Activated naive CD4-positive, alpha-beta T cell treated with anti-CD3 and anti-CD28 coated beads, Interleukin-2, amount 50 U/mL, for 72 hours (primary cell): ENCODE data around the gene PQBP1. TPM values are rescaled to one million over a fixed set of nuclear protein-coding genes. Genes with fewer than 3 reads are reported as not detected.
A peak's percentile ranks its signal among the peaks of the same experiment; 100 is the strongest.

Experiments used
- ATAC-seq, 2 donors: fragments of 150-1000 bp; cut with Tn5 transposase; 2 replicates each; pipeline ENCODE4 v1.10.0; 2021; ENCODE audit warnings: mild to moderate bottlenecking in 2 of 2, moderate library complexity in 2 of 2
- DNase-seq, 2 donors: peaks; one replicate each; pipeline ENCODE4 v3.0.0; 2021 to 2022; ENCODE audit warnings: low spot score in 2 of 2
- H3K27ac Mint-ChIP-seq, 2 donors: one replicate each; pipeline ENCODE4 v1.8.0; 2022; ENCODE audit warnings: mild to moderate bottlenecking in 2 of 2, mixed read lengths in 2 of 2
- H3K36me3 Mint-ChIP-seq, 2 donors: one replicate each; pipeline ENCODE4 v1.8.0; 2022; ENCODE audit warnings: mixed read lengths in 2 of 2
- H3K9me3 Mint-ChIP-seq, 2 donors: one replicate each; pipeline ENCODE4 v1.8.0; 2022; ENCODE audit warnings: mixed read lengths in 2 of 2
- total RNA-seq, 2 donors: library from RNA; stranded (reverse); gene quantifications; one replicate each; pipeline ENCODE4 v1.2.3, GENCODE V29; 2022

Gene PQBP1
- total RNA-seq, 2 donors from 2014 or later, result 77.2 to 79.3 TPM

- no peak for DNase-seq
- Mint-ChIP-seq H3K9me3 (no peaks in the 10 kb centered on the region), H3K27ac (peak overlapping the region; percentile 94 to 97), H3K36me3 (peaks cover 56 to 65% of the 10 kb centered on the region in 2 donors)
- no peak for ATAC-seq
Measured at GRCh38 chrX:48913605-48914366, 16.1 kb downstream of the PQBP1 start.

GRCh38 chrX:48914593-48915493 is 17.1 kb downstream of the PQBP1 start:
- DNase-seq (no peak), ATAC-seq (no peak)
- H3K27ac Mint-ChIP-seq, result peak overlapping the region; percentile 94 to 97
- peaks cover 63 to 73% of the 10 kb centered on the region in 2 donors for H3K36me3 Mint-ChIP-seq
- no peaks in the 10 kb centered on the region for H3K9me3 Mint-ChIP-seq

DNA sequence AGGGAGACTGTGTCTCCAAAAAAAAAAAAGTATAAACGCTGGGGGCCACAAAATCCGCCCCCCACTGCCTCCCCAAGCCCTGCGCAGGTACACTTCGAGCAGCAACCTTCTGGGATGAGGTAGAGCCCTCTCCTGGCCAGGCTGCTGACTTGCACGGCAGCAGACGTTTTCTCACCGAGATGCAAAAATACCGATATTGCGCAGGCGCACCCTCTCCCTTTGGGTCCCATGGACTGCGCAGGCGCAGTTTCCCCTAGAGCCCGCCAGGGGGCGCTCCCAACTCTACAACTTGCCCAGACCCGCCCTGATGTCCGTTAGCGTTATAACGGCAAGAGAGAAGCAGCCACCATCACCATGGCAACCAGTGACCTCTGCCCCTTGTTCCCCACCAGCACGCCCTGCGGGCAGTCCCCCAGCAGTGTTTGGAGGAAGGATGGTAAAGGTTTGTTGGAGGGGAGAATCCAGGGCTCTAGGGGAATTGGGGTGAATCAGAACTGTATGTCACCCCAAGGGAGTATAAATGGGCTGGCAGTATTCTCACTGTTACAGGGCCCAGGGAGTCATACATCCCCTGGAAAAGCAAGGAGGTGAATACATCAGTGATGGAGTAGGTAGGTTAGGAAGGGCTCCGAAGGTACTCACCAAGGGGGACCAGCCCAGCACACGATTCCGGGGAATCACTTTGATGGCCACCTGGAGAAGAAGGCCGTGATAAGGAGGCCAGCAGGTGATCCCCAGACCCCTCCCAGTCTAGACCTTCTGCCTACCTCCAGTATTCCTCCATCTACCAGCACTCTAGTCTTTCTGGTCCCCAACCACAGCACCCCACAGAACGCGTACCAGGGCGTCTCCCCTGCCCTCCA is 19.6 kb downstream of the PQBP1 start:
- no peaks in the 10 kb centered on the region for H3K9me3 Mint-ChIP-seq
- peak; percentile 49 to 50 for ATAC-seq
- H3K27ac Mint-ChIP-seq, result peak overlapping the region; percentile 99
- DNase-seq, result peak; percentile 82 to 91
- peaks cover 57 to 67% of the 10 kb centered on the region in 2 donors for H3K36me3 Mint-ChIP-seq

DNA sequence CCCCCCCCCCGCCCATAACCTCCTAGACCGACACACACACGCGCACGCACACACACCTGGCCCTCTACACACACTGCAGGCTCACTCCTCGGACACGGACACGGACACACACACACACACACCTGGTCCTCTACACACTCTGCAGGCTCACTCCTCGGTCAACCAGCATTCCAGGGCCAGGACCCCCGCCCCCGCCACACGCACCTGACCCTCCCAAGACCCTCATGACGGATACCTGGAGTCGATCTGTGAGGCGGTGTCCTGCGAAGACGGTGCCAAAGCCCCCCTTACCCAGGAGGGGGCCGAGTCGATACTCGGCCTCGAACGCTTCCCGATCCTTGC is 20.5 kb downstream of the PQBP1 start:
- Mint-ChIP-seq H3K27ac (peak overlapping the region; percentile 99), H3K36me3 (peaks cover 56 to 60% of the 10 kb centered on the region in 2 donors), H3K9me3 (no peaks in the 10 kb centered on the region)
- ATAC-seq (no peak), DNase-seq (no peak)

DNA sequence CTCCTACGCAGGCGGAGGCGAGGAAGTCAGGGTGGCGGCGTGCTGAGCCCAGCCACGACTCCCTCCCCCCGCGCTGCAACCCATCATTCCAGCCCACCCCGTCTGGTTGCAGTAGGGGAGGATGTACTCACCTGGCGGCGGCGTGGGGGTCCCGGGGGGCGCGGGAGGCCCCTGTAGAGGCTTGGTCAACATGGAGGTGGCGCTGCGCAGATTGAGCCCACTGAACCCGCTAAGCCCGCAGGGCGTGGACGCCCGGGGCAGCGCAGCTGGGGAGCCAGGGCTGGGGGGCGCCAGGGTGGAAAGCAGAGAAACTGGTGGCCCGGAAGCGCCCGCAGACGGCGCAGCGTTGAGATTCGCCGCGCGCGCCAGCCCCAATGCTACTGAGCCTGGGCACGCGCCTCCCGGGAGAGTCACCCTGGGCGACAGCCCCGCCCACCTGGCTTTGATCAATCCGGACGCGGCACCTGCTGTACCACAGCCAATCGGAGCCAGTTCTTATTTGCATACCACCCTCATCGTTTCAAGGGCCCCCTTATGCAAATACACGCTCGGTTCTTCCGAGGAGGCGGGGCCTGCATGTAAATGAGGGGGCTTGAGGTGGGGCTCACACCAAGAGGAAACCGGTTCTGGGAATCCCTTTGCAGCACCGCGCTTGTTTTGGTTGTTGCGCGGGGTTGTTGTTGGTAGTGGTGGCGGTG is 21.1 kb downstream of the PQBP1 start, which contains the start of gene PIM2:
PIM2 (minus strand) TSS at position 382 of the 698 bp plus-strand sequence; CDS start at position 192, 190 bp downstream.
- peaks cover 54 to 55% of the 10 kb centered on the region in 2 donors for H3K36me3 Mint-ChIP-seq
- DNase-seq (peak; percentile 84 to 92), ATAC-seq (peak; percentile 68 to 80)
- H3K27ac Mint-ChIP-seq, result peak within 1 kb of the TSS; percentile 99
- no peaks in the 10 kb centered on the region for H3K9me3 Mint-ChIP-seq

DNA sequence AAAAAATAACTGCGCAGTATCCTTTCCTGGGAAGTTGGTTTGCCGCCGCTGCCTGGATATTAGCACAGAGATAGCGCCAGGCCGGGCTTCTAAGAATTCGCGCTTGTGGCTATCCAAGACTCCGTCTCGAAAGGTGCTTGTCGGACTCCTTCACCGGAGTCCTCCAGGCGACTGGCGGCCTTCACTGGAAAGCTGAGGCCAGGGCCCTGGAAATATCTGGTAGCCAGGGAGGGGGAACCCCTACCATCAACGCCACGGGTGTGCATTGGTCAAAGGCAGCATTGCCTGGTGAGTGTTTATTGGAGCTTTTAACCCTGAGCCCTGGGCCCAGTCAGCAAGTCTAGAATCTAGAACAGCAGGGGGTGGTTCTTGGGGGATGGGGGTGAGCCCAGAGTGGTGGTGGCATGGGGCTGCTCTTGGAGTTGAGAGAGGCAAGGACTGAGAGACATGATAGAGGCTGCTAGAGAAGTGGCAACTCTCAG is 21.7 kb downstream of the PQBP1 start:
- H3K36me3 Mint-ChIP-seq, result peaks cover 48 to 54% of the 10 kb centered on the region in 2 donors
- ATAC-seq, result peak; percentile 39 to 40
- H3K9me3 Mint-ChIP-seq, result no peaks in the 10 kb centered on the region
- peak overlapping the region; percentile 99 for H3K27ac Mint-ChIP-seq
- peak in 1 of 2 donors; percentile 71 for DNase-seq

DNA sequence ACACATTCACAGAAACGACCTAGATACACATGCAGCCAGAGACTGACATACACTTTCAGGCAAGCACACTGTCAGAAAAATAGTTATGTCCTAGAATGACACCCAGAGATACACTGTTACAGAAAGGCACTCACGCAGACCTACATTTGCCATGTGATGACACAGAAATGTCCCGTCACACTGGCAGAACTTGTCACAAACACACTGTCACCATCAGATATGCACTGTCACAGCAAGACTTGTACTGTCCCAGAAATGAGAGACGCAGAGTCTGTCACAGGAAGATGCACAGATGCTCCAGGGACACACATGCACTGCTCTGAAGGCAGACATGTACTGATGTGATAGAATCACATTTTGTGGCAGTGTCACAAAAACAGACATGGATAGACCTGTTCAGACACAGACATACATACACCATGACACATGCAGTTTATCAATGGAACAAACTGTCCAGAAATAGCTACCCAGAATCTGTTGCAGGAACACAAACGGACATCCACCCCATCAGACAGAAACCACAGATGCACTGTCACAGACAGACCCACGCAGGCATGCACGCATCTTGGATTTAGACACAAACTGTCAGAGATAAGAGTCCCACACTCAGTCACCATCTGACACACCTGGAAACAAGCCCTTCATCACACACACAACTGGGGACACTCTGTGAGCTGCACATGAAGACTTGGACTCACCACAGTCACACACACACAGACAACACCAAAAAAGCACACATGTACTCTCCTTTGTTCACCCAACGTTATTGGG is 22.4 kb downstream of the PQBP1 start:
- DNase-seq (no peak), ATAC-seq (peak; percentile 27 to 39)
- H3K9me3 Mint-ChIP-seq, result no peaks in the 10 kb centered on the region
- H3K27ac Mint-ChIP-seq, result peak overlapping the region; percentile 99
- H3K36me3 Mint-ChIP-seq, result peaks cover 40 to 47% of the 10 kb centered on the region in 2 donors

DNA sequence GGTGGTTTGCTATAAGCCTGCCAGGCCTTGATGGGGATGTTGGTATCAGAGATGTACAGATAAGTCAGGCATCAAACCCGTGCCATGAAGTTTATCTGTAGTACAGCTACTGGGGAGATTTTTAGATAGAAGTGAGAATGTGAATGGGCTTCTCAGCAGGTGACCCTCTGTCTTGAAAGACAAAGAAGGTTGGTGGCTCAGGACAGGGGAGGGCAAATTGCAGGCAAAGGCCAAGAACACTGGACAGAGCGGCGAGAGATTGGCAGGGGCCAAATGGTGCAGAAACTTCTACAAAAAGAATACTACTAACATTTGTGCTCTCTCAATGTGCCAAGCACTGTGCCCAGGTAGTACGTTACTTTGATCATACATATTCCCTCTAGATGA is 23.0 kb downstream of the PQBP1 start:
- peak overlapping the region; percentile 99 for H3K27ac Mint-ChIP-seq
- peaks cover 35 to 42% of the 10 kb centered on the region in 2 donors for H3K36me3 Mint-ChIP-seq
- ATAC-seq (no peak), DNase-seq (no peak)
- no peaks in the 10 kb centered on the region for H3K9me3 Mint-ChIP-seq

DNA sequence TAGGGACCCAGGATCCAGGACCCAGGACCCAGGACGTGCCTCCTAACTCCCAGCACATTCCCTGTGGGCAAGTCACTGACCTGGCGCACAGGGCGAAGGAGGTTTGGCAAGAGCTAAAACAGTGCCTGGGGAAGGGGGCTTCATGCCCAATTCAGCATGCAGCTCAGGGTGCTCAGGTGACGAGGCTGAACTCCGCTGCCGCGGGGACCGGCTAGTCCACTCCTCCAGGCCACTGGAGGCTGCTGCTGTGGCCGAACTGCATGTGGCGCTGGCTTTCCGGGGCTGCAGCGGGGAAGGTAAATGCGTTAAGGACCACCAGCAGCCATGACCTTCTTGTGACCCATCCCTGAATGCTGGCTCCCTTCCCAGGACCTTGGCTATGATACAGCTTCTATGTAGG is 26.0 kb downstream of the PQBP1 start:
- ATAC-seq (no peak), DNase-seq (no peak)
- no peaks in the 10 kb centered on the region for H3K9me3 Mint-ChIP-seq
- H3K36me3 Mint-ChIP-seq, result peaks cover 16 to 29% of the 10 kb centered on the region in 2 donors
- H3K27ac Mint-ChIP-seq, result peak overlapping the region; percentile 69 to 79

- DNase-seq, result no peak
- Mint-ChIP-seq H3K36me3 (peaks cover 15 to 27% of the 10 kb centered on the region in 2 donors), H3K27ac (peak overlapping the region; percentile 69 to 79)
Measured at GRCh38 chrX:48924270-48924669, 26.5 kb downstream of the PQBP1 start.

GRCh38 chrX:48927123-48927522 is 29.4 kb downstream of the PQBP1 start:
- ATAC-seq (no peak), DNase-seq (no peak)
- Mint-ChIP-seq H3K9me3 (no peaks in the 10 kb centered on the region), H3K27ac (no peak overlapping the region), H3K36me3 (peaks cover 0 to 16% of the 10 kb centered on the region in 2 donors)

More at GRCh38 chrX:48924270-48924669, 26.5 kb downstream of the PQBP1 start:
- no peaks in the 10 kb centered on the region for H3K9me3 Mint-ChIP-seq
- peak in 1 of 2 donors; percentile 60 for ATAC-seq

- Mint-ChIP-seq H3K27ac (no peak overlapping the region), H3K36me3 (peaks cover 2 to 19% of the 10 kb centered on the region in 2 donors), H3K9me3 (no peaks in the 10 kb centered on the region)
- no peak for DNase-seq
- ATAC-seq, result no peak
Measured at GRCh38 chrX:48927736-48928382, 30.1 kb downstream of the PQBP1 start.

DNA sequence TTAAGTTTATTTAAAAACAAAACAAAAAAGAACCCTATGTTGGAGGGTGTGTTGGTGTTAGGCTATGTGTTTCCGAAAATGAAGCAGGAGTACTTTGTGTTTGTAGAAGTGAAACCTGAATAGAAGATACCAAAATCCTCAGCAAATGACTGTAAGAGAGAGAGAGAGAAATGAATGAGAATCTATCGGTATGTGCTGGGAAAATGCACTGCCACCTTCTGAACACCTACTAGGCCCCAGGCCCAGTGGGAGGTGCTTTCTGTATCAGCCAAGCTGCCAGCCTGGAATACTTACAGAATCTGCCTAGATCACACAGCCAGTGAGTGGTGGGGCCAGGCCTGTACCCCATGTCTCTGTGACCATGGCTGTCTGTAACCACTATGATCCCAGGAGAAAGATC is 36.0 kb downstream of the PQBP1 start:
- no peaks in the 10 kb centered on the region for H3K9me3 Mint-ChIP-seq
- peak overlapping the region; percentile 97 for H3K27ac Mint-ChIP-seq
- peak in 1 of 2 donors; percentile 26 for ATAC-seq
- peaks cover 20 to 38% of the 10 kb centered on the region in 2 donors for H3K36me3 Mint-ChIP-seq
- DNase-seq, result no peak

GRCh38 chrX:48934581-48935300 is 37.0 kb downstream of the PQBP1 start:
- ATAC-seq, result peak; percentile 1 to 30

More at GRCh38 chrX:48934581-48935300, 37.0 kb downstream of the PQBP1 start:
- peak overlapping the region; percentile 97 for H3K27ac Mint-ChIP-seq
- no peaks in the 10 kb centered on the region for H3K9me3 Mint-ChIP-seq
- DNase-seq, result peak in 1 of 2 donors; percentile 60
- H3K36me3 Mint-ChIP-seq, result peaks cover 20 to 38% of the 10 kb centered on the region in 2 donors
